HUDEP-2 (cell line): Measurements from ENCODE around the gene POU3F1.

ENCODE experiments used
- DNase-seq, 76 experiments: peaks; one replicate each; lab custom pipeline; 2025; ENCODE audit not compliant: unreplicated experiment in 76 of 76; lab: John Stamatoyannopoulos, UW

Gene POU3F1

DNA sequence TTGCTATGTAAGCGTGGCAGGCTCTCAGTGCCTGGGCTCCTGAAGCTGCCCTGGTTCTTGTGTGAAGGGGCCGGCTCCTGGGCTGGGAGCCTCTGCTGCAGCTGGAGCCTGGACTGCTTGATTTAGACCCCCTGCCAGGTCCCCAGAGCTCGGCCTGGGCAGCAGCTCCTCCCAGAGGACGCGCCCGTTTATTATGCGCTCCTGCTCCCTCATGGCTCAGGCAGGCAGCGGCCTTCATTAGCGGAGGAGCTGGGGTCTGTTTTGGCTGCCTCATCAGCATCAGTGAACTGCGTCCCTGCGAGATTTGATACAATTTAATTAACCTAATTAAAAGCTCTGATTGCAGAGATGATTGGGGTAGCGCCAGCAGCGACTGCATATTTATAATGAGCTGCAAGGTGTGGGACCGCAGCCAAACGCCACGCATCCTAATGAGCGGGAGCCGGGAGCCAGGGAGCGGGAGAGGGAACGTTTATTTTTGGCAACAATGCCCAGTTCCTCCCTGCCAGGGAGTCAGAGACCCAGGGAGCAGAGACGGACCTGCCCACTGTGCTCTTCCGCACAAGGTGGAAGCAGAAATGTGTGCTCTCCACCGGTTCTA lies 17.4 kb downstream of the POU3F1 start:
- DNase-seq, result no peak

DNA sequence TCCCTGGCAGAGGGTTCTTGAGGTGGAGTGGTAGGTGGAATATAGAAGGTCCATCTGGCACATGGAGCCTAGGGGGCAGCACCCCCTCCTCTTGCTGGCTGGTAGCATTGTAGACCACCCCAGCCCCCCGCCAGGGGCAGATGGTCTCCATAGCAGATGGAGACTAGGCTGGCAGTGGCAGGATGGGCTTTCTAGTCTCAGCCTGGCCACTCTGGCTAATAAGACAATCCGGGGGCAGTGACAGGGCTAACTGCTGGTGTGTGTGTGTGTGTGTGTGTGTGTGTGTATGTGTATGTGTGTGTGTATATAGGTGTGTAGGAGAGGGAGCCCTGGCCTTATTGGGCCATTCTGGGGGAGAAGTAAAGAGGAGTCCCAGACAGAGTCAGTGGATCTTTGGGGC lies 17.9 kb downstream of the POU3F1 start:
- no peak for DNase-seq

DNA sequence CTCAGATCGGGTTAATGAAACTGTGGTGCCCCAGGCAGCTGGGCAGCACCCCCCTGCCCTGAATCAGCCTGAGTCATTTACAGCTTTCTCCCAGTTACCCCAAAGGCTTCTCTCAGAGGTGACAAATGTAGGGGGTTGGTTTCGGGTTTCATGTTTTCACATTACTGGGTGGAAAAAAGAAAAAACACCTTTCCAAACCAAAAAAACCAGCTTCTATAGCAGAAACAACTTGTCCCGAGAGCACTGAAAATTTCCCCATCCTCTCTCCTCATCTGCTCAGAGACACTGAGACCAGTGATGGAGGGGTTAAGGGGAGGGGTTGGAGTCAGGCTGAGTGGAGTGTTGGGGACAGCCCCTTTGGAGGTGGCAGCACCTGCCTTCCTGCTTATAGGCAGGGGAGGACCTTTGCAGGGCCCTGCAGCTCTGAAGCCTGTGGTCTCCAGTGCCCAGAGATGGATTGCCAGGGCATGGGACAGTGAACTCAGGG lies 18.4 kb downstream of the POU3F1 start:
- DNase-seq, result no peak

DNA sequence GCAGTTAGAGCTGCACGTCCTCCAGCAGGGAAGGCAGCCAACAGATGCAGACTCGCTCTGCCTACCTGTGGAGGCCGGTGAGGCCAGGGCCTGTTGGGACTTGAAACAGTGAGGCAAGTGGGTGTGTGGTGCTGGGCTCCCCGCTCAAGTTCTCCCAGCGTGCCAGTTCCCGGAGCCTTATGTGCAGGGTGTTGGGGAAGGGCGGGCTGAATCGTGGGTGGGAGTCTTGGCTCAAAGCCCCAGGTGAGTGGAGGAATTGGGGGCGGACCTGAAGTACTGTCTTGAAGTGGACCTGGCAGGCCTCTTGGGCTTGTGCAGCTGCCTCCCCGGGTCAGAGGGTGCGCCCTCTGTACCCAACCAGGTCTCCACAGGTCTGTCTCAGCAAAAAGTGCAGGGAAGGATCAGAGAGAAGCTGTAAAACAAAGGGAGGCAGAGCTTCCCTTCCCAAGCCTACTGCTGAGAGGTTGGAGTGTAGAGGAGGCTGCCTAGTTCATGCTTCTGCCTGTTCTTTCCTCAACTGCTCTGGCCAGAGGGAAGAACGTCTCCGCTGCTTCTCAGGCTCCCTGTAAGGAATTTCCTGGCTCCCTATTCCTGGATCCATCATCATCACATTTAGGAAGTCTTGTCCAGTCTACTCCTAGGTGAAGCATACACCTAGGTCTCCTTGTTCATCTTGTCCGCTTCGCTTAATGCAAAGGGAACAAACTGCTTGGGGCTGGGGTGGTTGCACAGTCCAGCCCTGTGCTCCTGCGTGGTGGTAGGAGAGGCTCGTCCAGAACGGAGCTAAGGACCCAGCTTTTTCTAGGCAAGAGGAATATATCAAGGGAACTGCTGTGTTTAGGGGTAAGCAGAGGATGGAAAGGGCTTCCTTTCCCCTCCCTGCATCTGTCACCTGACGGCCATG lies 19.1 kb downstream of the POU3F1 start:
- DNase-seq, result no peak

DNA sequence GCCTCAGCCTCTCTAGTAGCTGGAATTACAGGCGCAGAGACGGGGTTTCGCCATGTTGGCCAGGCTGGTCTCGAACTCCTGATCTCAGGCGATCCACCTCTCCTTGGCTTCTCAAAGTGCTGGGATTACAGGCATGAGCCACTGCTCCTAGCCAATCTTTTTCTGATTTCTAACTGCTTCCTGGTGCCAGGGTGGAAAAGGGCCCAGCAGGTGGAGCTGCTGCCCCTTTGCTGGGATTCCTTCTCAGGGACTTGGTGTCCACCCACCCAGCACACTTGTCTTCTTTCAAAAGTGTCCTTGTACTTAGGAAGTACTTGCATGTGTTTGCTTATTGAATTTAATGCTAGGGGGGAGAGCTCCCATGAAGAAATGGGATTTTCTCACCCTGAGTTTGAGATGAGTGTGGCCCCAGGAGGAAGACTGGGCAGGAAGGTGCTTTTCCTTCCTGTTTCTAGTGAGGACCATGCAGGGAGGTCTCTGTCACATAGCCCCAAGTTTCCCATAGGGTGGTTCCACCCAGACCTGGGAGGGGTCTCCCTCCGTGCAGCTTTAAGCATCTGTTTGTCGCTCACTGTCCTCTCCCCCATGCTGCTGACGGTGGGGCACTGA lies 19.9 kb downstream of the POU3F1 start:
- DNase-seq, result peak in 28 of 76 experiments; percentile 7 to 44 (median 24)

DNA sequence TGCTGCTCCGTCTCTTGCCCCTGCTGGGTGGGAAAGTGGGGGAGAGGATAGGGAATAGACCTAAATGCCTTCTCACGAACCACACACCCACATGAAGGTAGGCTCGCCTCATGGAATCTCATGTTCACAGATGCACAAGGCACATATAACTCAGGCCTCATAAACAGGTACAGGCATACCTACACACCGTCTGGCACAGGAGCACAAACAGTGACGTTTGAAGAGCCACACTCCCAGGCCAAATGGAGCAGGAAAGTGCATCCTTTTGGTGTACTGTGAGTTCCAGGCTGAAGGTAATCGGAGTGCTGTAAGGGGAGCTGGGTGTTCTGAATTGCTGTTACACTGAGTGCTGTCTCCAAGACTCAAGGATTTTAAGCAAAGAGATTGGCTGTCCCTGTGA lies 20.9 kb downstream of the POU3F1 start:
- no peak for DNase-seq

DNA sequence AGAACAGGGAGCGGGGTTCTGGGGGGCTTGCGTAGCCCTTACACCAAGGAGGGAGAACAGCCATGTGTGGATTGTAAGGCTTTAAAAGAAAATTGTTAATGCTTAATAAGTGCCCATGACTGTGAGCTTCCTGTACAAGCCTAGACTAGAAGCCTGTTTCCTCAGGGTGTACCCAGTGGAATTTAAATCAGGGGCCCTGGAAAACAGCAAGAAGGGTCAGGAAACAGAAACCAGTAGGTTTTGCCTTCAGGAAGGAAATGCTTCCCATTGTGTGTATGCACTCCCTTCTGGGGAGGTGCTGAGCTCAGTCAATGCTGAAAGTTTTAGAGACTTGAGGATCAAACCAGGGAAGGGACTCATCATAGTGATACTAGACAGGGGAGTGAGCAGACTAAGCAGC lies 21.4 kb downstream of the POU3F1 start:
- DNase-seq, result no peak

DNA sequence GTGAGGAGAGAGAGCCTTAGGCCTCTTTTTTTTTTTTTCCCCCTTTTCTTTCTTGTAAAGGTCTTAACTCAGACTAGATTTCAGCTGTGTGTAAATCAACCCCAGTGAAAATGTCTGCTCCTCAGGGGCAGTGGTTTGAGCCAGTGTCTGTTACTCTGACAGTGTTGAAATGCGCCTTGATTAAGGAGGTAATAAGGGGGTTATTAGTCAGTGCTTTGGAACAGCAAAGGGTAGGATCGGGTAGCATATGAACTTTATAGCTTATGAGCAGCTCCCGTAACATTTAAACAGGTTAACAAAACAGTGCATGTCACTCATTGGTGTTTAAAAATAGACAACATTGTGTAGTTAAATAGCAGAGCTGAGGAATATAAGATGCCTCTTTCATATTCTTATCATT lies 23.8 kb downstream of the POU3F1 start:
- no peak for DNase-seq

DNA sequence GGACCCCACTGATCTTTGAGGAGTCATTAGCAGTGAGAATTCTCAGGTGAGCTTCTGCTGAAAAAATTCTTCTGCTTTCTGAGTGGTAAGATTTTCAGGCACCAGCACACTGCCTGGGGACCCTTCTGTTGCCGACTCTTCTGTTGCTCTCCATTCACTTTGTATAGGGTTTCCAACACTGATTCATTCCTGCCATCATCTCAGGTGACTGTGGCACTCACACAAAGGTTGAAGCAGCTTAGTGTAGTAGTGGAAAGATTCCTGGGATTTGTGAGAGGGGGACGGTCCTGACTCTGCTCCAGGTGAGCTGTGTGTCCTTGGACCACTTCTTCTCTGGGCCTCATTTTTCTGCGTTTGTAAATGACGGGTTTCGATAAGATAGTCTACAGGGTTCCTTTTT lies 24.6 kb downstream of the POU3F1 start:
- DNase-seq, result no peak

DNA sequence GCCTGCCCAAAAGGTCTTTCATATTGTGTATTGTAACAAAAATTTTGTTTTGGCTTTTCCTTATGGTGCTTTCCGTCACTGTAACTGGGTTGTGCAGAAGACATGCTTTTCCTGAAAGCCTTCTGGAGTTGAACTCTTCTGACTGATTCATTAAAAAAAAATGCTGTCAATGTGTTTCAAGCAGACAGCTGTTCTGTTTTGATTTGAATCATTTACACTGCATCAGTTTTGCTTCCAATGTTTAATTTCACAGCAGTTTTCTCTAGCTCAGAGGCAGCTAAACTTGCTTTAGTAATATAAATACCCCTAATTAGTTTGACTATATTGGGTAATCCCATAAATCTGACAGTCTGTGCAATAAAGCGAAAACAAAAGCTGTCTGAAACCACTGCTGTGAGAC lies 26.2 kb downstream of the POU3F1 start:
- no peak for DNase-seq

DNA sequence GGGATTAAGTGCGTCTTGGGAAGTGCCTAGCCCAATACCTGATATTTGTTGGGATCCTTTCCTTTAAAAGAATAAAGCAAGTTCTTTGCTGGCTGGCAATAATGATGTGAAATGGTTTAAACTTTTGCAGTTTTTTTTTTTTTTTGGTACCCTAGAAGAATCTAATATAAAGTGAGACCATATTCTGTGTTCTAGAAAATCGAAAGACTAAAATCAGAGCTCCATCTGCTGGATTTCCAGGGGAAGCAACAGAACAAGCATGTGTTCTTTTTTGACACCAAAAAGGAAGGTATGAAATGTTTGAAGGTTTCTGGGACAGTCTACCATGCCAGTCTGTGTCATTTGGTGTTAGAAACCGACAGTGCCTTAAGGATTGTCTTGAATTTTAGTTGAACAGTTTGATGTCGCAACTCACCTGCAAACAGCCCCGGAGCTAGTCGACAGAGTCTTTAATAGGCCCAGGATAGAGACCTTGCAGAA lies 27.7 kb downstream of the POU3F1 start:
- DNase-seq, result peak in 8 of 76 experiments; percentile 3 to 30 (median 16)

DNA sequence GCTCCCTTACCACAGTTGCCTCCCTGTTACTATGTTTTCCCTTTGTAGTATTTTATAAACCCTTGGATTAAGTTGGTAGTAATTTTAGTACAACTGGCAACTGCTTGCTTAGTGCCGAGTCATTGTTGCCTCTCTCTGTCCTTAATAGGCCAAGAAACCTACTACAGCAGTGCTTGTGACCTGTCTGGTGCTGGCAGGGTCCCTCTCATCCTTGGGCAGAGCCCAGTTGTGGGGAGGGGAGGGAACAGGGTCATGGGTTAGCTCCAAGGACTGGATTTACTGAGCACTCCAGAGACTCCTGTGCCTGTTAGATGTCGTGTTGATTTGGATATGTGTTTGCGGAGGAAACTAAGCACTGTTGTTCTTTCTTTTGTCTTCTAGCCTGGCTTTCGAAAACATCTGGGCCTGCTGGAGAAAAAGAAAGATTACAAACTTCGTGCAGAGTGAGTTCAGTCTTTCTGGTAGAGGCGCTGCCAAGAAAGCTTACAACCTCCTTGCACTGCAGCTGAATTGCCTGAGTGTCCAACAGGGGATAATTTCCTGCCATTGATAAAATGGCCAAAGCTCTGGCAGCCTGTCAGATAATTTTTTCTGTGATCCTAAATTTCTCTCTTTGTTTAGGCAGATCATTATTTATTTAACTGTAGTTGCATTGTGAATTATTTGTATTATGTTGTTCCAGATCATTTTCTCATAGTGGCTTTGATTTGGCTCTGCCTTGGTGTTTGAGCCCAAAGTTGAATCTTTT lies 30.4 kb downstream of the POU3F1 start:
- DNase-seq, result no peak

DNA sequence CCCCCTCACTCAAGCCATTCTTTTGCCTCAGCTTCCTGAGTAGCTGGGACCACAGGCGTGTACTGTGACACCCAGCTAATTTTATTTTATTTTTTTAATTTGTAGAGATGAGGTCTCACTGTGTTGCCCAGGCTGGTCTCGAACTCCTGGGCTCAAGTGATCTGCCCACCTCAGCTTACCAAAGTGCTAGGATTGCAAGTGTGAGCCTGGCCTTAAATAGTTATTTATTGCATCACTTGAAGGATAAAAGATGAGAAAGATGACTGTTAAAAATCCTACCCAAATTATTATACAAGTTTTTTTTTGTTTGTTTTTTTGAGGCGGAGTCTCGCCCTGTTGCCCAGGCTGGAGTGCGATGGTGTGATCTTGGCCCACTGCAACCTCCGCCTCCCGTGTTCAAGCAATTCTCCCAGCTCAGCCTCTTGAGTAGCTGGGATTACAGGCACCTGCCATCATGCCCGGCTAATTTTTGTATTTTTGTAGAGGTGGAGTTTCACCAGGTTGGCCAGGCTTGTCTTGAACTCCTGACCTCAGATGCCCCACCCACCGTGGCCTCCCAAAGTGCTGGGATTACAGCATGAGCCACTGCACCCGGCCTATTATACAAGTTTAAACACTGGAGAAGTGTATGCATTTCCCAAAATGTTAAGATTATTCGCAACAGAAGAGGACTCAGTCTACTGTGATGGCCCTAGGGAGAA lies 31.7 kb downstream of the POU3F1 start:
- DNase-seq, result no peak

DNA sequence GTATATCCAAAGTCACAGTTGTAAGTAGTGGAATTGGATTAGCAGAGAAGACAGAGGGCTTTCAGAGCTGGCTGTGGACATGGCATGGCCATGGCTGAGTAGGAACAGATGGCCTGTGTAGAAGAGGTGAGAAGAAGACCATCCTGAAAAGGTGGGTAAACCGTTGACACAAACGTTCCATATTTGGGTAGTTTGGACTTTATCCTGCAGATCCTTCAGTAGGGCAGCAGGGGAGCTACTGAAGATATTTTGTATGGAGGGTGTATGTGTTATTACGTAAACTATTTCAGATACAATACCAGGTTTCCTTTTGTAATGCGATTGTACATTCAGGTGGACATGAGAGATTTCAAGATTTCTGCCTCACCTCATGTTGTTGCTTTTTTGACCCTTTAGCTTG lies 32.4 kb downstream of the POU3F1 start:
- no peak for DNase-seq

DNA sequence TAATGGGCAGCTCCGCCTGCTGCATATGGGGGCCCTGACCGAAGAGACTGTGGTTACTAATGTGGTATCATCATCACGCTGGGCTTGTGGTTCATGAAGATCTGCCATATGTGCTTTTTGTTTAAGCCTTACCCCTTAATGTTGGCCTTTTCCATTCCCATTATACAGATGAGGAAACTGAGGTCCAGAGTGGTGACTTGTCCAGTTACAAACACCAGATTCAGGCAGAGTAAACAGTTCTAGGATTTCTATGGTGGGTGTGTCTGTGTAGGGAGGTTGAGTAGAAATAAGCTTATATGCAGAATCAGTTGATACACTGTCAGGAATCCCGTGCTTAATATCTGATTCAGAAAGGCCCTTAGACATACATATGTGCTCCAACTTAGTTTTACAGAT lies 33.4 kb downstream of the POU3F1 start:
- DNase-seq, result no peak

DNA sequence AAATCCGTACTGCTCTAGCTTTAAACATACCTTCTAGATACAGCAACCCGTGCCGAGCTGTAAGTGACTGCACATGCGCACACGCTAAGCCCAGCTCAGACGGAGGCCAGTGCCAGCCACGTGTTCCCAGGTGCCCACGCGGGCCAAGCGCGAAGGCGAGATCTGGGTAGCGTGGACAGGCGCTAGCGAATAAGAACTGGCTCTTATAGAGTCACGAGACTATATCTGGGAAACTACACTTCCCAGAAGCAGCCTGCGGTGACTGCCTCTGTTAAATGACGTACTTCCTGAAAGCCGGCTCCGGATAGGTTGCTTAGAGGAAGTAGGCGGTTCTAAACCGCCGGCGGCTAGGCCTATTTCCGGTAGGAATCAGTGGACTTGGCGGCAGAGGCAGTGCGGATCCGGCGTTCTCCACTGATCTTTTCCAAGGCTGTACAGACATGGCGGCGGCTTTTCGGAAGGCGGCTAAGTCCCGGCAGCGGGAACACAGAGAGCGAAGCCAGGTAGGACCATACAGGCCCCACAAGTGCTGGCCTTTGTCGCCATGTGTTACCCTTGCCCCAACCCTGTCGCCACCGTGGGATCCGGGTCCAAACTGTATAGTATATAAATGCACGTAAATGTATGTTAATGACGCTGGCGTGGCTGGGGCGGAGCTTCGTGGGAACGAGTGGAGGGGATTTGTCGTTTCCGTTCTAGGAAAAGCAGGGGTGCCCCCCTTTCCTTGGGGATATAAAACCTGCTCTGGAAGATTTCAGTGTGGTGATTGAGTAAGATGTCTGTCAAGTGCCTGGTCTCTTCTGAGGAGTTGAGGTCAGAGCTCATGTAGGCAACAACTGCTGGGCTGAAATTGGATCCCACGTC lies 34.0 kb downstream of the POU3F1 start, which contains the start of gene UTP11:
Gene UTP11, plus strand, starts transcription at position 372 of the 864 bp plus-strand sequence. Its CDS starts 69 bp downstream, at position 441.
- DNase-seq, result peak in 75 of 76 experiments; percentile 35 to 99 (median 94)

DNA sequence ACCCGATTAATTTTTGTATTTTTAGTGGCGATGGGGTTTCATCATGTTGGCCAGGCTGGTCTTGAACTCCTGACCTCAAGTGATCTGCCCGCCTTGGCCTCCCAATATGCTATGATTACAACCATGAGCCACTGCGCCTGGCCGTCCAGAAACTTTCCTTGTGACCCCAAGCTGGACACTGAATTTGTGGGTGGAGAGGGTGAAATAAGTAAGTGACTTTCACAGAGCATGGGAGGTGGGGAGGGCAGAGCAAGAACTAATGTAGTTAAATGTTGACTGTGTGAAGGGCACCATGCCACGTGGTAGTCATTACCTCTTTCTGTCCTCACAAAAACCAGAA lies 36.8 kb downstream of the POU3F1 start:
- DNase-seq, result no peak

DNA sequence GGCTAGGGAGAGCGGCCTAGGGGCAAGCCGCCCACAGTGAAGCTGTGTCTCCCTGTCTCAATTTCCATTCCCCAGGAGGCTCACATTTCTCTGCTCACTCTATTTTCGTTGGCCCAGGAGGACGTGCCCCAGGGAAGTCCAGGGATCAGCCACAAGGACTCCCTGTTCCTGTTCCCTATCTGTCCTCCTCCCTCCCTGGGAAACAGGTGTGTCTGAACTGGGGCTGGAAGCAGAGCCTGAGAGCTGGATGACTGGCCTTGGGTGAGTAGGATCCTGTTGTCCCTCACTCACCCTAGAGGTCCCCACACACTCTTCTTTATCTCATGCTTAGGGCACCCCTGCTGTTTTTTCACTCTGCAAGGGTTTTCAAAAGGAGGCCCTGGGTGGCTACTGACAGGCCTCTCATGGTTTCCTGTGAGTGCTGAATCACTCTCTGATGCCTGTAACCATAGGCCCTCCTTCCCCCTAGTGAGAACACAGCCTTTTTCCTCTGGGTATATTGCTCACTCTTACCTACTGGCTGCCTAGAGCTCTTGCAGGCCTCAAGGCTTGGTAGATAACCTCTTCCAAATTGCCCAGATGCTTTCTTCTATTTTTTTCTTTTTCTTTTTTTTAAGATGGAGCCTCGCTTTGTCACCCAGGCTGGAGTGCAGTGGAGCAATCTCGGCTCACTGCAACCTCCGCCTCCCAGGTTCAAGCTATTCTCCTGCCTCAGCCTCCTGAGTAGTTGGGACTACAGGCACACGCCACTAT lies 37.3 kb downstream of the POU3F1 start:
- DNase-seq, result peak in 18 of 76 experiments; percentile 12 to 64 (median 34)
